A549 (cell line): ENCODE results near the gene OR4D1. TPM values are rescaled to one million over a fixed set of nuclear protein-coding genes. Genes with fewer than 3 reads are reported as not detected.

ENCODE experiments used
- ATAC-seq, 2 experiments: fragments of 200-7000 bp in 1 of 2; fragments of >200 bp in 1 of 2; cut with Nextera tagmentation in 1 of 2; cut with Tn5 transposase in 1 of 2; 3 replicates each; pipeline versions ENCODE4 v1.8.0 to v1.9.1; 2018 to 2020; ENCODE audit warnings: mild to moderate bottlenecking in 1 of 2, moderate library complexity in 1 of 2
- CTCF ChIA-PET: fragments of 300-600 bp; sonication (Branson Sonifier 250); formaldehyde crosslinking; extraction: SDS; loops from one replicate; lab custom pipeline; 2021; ENCODE audit warnings: antibody characterized with exemption, inconsistent platforms; lab: Yijun Ruan, JAX
- POLR2A ChIA-PET: fragments of 350-600 bp; formaldehyde crosslinking; extraction: SDS; loops from one replicate; lab custom pipeline; 2021; ENCODE audit warnings: antibody characterized with exemption, inconsistent platforms; lab: Yijun Ruan, JAX
- DNase-seq, 2 experiments: peaks; one replicate each; pipeline versions ENCODE4 v3.0.0 to v3.0.0-alpha.2; 2011 to 2016; ENCODE audit warnings: low read depth in 1 of 2, low spot score in 1 of 2
- FAIRE-seq: peaks from 2 replicates; lab custom pipeline; 2011; peaks lifted over from hg19 to GRCh38; lab: Jason Lieb, UNC
- H3K27ac ChIP-seq, 2 experiments: fragments of >200 bp; sonication (Bioruptor Twin); formaldehyde crosslinking; 3 replicates each; pipeline ENCODE4 v1.5.1; 2016 to 2017
- H3K4me1 ChIP-seq: fragments of >200 bp; sonication (Bioruptor Twin); formaldehyde crosslinking; 3 replicates; pipeline ENCODE4 v1.6.1; 2016
- H3K4me2 ChIP-seq: fragments of >200 bp; sonication (Bioruptor Twin); formaldehyde crosslinking; 3 replicates; pipeline ENCODE4 v1.6.1; 2016
- H3K4me3 ChIP-seq: fragments of >200 bp; sonication (Bioruptor Twin); formaldehyde crosslinking; 3 replicates; pipeline ENCODE4 v1.5.1; 2016
- H3K9me3 ChIP-seq: fragments of >200 bp; sonication (Bioruptor Twin); formaldehyde crosslinking; 3 replicates; pipeline ENCODE4 v1.6.1; 2016
- ATOH8 ChIP-seq: fragments of 250-450 bp; sonication (Bioruptor Pico); IDR thresholded peaks from 2 replicates; pipeline ENCODE4 v1.5.0; 2020; ENCODE audit warnings: low read depth, mild to moderate bottlenecking, moderate library complexity
- CEBPB ChIP-seq, 2 experiments: fragments of >200 bp in 1 of 2; sonication (Bioruptor Twin) in 1 of 2; formaldehyde crosslinking in 1 of 2; IDR thresholded peaks; 2 replicates each; pipeline ENCODE4 v1.6.1; 2012 to 2016
- CHD4 ChIP-seq: fragments of 200-600 bp; sonication (generic); IDR thresholded peaks from 2 replicates; pipeline ENCODE4 v1.6.1; 2016; ENCODE audit warnings: antibody characterized with exemption, mild to moderate bottlenecking, borderline replicate concordance
- E2F6 ChIP-seq: IDR thresholded peaks from 2 replicates; pipeline ENCODE4 v1.6.1; 2012; ENCODE audit warnings: low read depth, borderline replicate concordance
- EP300 ChIP-seq, 2 experiments: fragments of >200 bp; sonication (Bioruptor Twin); formaldehyde crosslinking; IDR thresholded peaks; 2 replicates in 1 of 2; 3 replicates in 1 of 2; pipeline ENCODE4 v1.6.1; 2016 to 2017
- FOSL2 ChIP-seq, 2 experiments: fragments of 450-650 bp in 1 of 2; fragments of >200 bp in 1 of 2; sonication (Bioruptor Twin) in 1 of 2; formaldehyde crosslinking; IDR thresholded peaks; 2 replicates each; pipeline versions ENCODE4 v1.5.0 to v1.6.1; 2016 to 2020; ENCODE audit warnings: mild to moderate bottlenecking in 1 of 2, moderate library complexity in 1 of 2
- HDAC2 ChIP-seq: fragments of 200-600 bp; sonication (generic); IDR thresholded peaks from 2 replicates; pipeline ENCODE4 v1.6.1; 2016
- HMGXB4 ChIP-seq: fragments of 250-450 bp; sonication (Bioruptor Pico); IDR thresholded peaks from 2 replicates; pipeline ENCODE4 v1.5.0; 2021; ENCODE audit warnings: mild to moderate bottlenecking, moderate library complexity, borderline replicate concordance
- HOXB5 ChIP-seq: fragments of 250-450 bp; sonication (Bioruptor Pico); IDR thresholded peaks from 2 replicates; pipeline ENCODE4 v1.5.0; 2020; ENCODE audit warnings: mild to moderate bottlenecking, moderate library complexity
- JUN ChIP-seq, 2 experiments: fragments of >200 bp; sonication (Bioruptor Twin); formaldehyde crosslinking; IDR thresholded peaks; 2 replicates in 1 of 2; 3 replicates in 1 of 2; pipeline ENCODE4 v1.6.1; 2016 to 2017
- KDM5A ChIP-seq: fragments of 200-600 bp; sonication (generic); IDR thresholded peaks from 2 replicates; pipeline ENCODE4 v1.6.1; 2016; ENCODE audit warnings: antibody characterized with exemption, mild to moderate bottlenecking
- MAFK ChIP-seq: fragments of 450-650 bp; IDR thresholded peaks from 2 replicates; pipeline ENCODE4 v1.6.1; 2014; ENCODE audit not compliant: partially characterized antibody
- MAX ChIP-seq: IDR thresholded peaks from 2 replicates; pipeline ENCODE4 v1.6.1; 2012
- MYC ChIP-seq: IDR thresholded peaks from 2 replicates; pipeline ENCODE4 v1.6.1; 2012; ENCODE audit warnings: mild to moderate bottlenecking, inconsistent platforms, low read length, improper control_type of control experiment, borderline replicate concordance
- PBX3 ChIP-seq: IDR thresholded peaks from 2 replicates; pipeline ENCODE4 v1.6.1; 2012
- POLR2A ChIP-seq: IDR thresholded peaks from 2 replicates; pipeline ENCODE4 v1.6.1; 2012; ENCODE audit warnings: mild to moderate bottlenecking, low read length
- REST ChIP-seq: fragments of 200-600 bp; sonication (generic); IDR thresholded peaks from 2 replicates; pipeline ENCODE4 v1.6.1; 2016; ENCODE audit warnings: antibody characterized with exemption, mild to moderate bottlenecking, moderate library complexity
- RNF2 ChIP-seq: fragments of 200-600 bp; sonication (generic); IDR thresholded peaks from 2 replicates; pipeline ENCODE4 v1.6.1; 2016; ENCODE audit warnings: low read depth, mild to moderate bottlenecking, antibody characterized with exemption, moderate library complexity, borderline replicate concordance
- SMC3 ChIP-seq: fragments of >200 bp; sonication (Bioruptor Twin); formaldehyde crosslinking; IDR thresholded peaks from 3 replicates; pipeline ENCODE4 v1.6.1; 2018; ENCODE audit warnings: inconsistent platforms
- SREBF2 ChIP-seq: fragments of 450-650 bp; IDR thresholded peaks from 2 replicates; pipeline ENCODE4 v1.6.1; 2014; ENCODE audit warnings: mild to moderate bottlenecking, moderate library complexity
- TP53 ChIP-seq: fragments of 250-450 bp; sonication (Bioruptor Pico); IDR thresholded peaks from 2 replicates; pipeline ENCODE4 v1.5.0; 2021; ENCODE audit warnings: mild to moderate bottlenecking, moderate library complexity
- USF2 ChIP-seq: fragments of 450-650 bp; IDR thresholded peaks from 2 replicates; pipeline ENCODE4 v1.6.1; 2014; ENCODE audit warnings: antibody characterized with exemption
- WGBS: methylation state at CpG from one replicate; pipeline ENCODE4 v1.1.6; 2017; ENCODE audit errors: missing lambda C conversion rate; 5-methylcytosine and 5-hydroxymethylcytosine counted together
- polyA plus RNA-seq, 4 experiments: library from polyadenylated mRNA; depleted of rRNA in 3 of 4; stranded (reverse); fragments of >200 nt; fragmentation: RNase III in 1 of 4; extraction: RNeasy Plus Mini Kit Qiagen cat#74134 plus additional on column Dnase treatment in 1 of 4; gene quantifications; 2 replicates in 3 of 4; 3 replicates in 1 of 4; pipeline ENCODE4 v1.2.3, GENCODE V29; 2011 to 2017

Gene OR4D1
- polyA plus RNA-seq, 2 of the 4 experiments (the other 2 are of a cell fraction), result 0.03 TPM

- TF ChIP-seq REST, result no peak
- no peak for TF ChIP-seq KDM5A
- TF ChIP-seq RNF2, result no peak
- TF ChIP-seq ATOH8 (CRISPR knock-in tag), result no peak
These were observed 4.9 kb downstream of the OR4D1 start (continued) for GRCh38 chr17:58153046-58153445.

GRCh38 chr17:58153671-58154070 lies 5.5 kb downstream of the OR4D1 start:
- no peak overlapping the region for H3K4me2 ChIP-seq
- ChIA-PET POLR2A (no interaction called here), CTCF (no interaction called here)
- no peak for FAIRE-seq
- no peaks in the 10 kb centered on the region for H3K9me3 ChIP-seq
- DNase-seq, result no peak
- H3K4me1 ChIP-seq, result no peaks in the 10 kb centered on the region
- no peak overlapping the region for H3K27ac ChIP-seq
- H3K4me3 ChIP-seq, result no peak overlapping the region
- TF ChIP-seq MAFK, result no peak
- TF ChIP-seq TP53, result no peak
- TF ChIP-seq PBX3, result no peak
- ATAC-seq, result no peak

GRCh38 chr17:58156839-58157803 lies 8.9 kb downstream of the OR4D1 start:
- CTCF ChIA-PET, result interaction anchor here (1.0 to 1.8 kb wide), 4 partner anchors 15 to 36 kb away, joined by 4 to 7 read pairs (median 5); no protein-coding TSS in a partner anchor
- H3K4me2 ChIP-seq, result peak overlapping the region; percentile 88
- no peaks in the 10 kb centered on the region for H3K9me3 ChIP-seq
- peak overlapping the region; percentile 51 for H3K4me3 ChIP-seq
- WGBS, result 10% methylated on average over 39 of the region's 65 CpGs
- ATAC-seq, result peak; percentile 86 to 91
- no peaks in the 10 kb centered on the region for H3K4me1 ChIP-seq
- H3K27ac ChIP-seq, result peak overlapping the region in 1 of 2 experiments; percentile 63; a peak in 4 of 6 replicates
- POLR2A ChIA-PET, result interaction anchor here (1.2 kb wide), 1 partner anchor 8 kb away, joined by 3 read pairs; no protein-coding TSS in a partner anchor
- FAIRE-seq, result peak; percentile 23
- DNase-seq, result peak; percentile 50 to 56
- TF ChIP-seq HOXB5 (CRISPR knock-in tag), result no peak
- 0 out of 2 replicates have a peak, but pooled peaks have one; percentile 21 for TF ChIP-seq USF2
- TF ChIP-seq FOSL2 (IDR thresholded peaks at IDR 0.05), result no peak
- TF ChIP-seq FOSL2 (CRISPR knock-in tag; IDR thresholded peaks at IDR 0.05), result no peak
- TF ChIP-seq HDAC2, result 0 out of 2 replicates have a peak, but pooled peaks have one; percentile 23
- TF ChIP-seq SMC3, result no peak
- TF ChIP-seq ATOH8 (CRISPR knock-in tag), result no peak
- peak; percentile 73 for TF ChIP-seq E2F6
- no peak for TF ChIP-seq HMGXB4 (CRISPR knock-in tag)
- peak; percentile 56; the same call in 1 of the 2 replicates for TF ChIP-seq MAX
- peak in 1 of 2 experiments; percentile 29; a peak in 1 of 5 replicates for TF ChIP-seq JUN (IDR thresholded peaks at IDR 0.05)
- TF ChIP-seq POLR2A, result 0 out of 2 replicates have a peak, but pooled peaks have one; percentile 24
- no peak for TF ChIP-seq SREBF2
- no peak for TF ChIP-seq CEBPB (IDR thresholded peaks at IDR 0.05)
- no peak for TF ChIP-seq CHD4
- TF ChIP-seq MYC, result no peak
- TF ChIP-seq EP300 (IDR thresholded peaks at IDR 0.05), result no peak
